HPDE6-E6E7 (cell line): ENCODE measurements around the gene CADPS2.

Experiments used
- DNase-seq: peaks from one replicate; pipeline ENCODE4 v3.0.0; 2011; ENCODE audit warnings: missing footprints; ENCODE audit errors: extremely low spot score

Gene CADPS2

DNA sequence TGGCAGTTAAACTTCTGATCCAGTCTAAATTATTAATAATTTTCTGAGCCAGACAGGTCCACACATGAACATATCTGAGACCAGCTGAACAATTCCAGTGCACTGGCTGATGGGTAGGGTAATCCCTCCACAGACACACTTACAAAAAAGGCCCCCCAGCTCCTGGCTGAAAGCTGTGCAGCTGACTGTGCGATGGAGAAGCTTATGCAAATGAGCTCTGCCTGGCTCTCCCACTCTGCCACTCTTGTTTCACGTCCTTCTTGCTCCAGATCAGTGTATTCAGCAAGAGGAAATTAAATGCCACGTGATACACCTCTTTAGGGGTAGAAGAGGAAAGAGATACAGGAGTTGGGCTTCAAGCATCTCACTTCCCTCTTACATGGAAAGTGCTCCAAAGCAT, 505.3 kb downstream of the CADPS2 start:
- no peak for DNase-seq

GRCh38 chr7:122379491-122379890, 506.8 kb downstream of the CADPS2 start:
- DNase-seq = no peak

DNA sequence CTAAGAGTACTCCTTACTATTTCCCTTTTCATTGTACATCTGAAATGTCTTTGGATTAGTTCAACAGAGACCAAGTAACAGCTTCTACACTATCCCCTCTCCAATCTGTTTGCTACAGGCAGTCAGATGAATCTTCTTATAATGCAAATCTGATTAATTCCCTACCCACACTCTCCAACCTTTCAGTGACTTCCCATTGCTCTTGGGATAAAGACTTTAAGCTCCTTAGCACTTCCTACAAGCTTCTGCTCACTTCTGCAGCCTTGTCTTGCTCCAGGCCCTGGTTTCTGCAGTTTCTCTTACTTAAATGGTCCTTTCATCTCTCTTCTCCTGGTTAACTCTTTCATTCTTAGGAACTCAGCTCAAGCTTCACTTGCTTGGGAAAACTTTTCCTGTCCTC, 516.5 kb downstream of the CADPS2 start:
- no peak for DNase-seq

DNA sequence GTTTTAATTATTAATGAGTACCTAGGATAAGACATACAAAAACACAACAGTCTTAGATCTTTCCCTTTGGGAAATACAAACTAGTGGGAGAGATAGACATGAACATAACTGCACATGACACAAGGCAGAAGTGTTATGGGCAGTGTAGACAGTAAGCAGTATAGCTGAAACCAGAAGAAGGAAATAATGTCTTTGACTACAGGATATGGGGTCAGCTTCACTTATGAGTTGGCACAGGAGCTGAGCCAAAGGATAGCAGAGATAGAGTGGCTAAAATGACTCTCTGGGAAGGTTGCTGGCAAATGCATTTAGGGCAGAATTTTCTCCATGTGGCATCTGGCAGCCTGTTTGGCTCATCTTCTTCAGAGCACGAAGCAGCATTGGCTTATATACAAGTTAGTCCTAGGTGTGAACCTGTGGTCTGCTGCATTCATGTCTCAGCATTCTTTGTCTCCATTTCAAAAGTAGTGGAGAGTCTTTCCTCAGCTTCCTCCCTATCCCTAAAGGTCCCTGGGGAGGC, 521.4 kb downstream of the CADPS2 start:
- DNase-seq = no peak

DNA sequence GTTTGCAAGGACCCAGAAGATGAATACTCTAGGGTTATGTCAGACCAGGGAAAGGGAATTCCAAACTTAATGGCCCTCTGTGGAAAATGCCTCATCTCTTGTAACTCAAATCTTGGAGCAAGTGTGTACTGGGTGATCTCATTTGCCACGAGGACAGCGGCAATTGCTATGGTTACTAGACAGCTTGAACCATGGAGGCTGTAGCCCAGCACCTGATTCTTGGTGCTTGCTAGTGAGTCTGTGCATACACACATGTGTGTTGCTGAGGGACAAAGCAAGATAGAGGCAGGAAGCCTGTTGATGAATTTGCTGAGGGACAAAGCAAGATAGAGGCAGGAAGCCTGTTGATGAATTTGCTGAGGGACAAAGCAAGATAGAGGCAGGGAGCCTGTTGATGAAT, 523.1 kb downstream of the CADPS2 start:
- no peak for DNase-seq

DNA sequence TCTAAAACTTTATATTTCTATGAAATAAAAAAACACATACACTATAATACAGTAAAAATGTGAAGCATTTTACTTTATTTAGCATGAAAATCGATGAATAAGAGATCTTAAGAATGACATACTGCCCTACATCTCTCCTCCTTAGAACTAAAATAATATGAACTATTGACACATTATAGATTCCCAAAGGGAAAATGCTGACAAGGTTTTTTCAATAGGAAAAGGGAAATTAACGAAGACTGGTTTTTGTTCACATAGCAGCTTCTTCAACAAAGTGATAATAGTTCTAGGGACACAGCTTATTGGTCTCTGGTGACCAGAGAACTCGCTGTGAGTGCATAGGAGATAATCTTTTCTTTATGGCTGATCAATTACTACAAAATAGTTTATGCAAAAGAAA, 523.8 kb downstream of the CADPS2 start:
- no peak for DNase-seq

GRCh38 chr7:122354656-122355055, 531.6 kb downstream of the CADPS2 start:
- no peak for DNase-seq

DNA sequence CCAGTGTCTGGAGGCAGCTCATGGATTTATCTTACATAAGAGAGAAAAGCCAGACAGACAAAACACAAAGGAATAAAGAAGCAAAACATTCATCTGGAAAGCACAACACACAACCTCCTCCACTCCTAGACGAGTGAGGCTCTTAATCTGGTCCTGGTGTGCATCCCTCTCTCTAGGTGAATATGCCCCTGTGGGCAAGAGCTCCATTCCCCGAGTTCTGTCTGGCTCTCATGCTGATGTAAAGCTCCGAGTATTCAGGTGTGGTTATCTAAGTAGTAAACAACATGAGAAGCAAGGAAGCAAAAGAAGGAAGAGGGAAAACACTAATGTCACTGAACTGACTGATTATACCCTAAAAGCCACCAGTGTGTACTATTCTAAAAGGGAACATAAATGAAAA, 533.8 kb downstream of the CADPS2 start:
- no peak for DNase-seq

GRCh38 chr7:122350701-122351100, 535.6 kb downstream of the CADPS2 start:
- DNase-seq = no peak

DNA sequence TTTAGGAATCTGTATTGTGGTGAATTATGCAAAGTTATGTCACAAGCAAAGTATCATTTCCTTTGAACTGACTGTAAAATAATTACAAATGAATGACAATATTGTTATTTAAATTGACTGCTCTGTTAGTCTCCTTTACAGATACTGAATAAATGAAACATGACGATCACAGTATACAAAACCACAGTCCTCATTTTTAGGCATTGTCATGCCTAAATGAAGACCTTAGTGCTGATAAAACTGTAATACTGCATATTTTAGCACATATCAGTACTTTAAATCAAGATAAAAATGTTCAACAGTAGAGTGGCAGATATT, 542.0 kb downstream of the CADPS2 start:
- no peak for DNase-seq

DNA sequence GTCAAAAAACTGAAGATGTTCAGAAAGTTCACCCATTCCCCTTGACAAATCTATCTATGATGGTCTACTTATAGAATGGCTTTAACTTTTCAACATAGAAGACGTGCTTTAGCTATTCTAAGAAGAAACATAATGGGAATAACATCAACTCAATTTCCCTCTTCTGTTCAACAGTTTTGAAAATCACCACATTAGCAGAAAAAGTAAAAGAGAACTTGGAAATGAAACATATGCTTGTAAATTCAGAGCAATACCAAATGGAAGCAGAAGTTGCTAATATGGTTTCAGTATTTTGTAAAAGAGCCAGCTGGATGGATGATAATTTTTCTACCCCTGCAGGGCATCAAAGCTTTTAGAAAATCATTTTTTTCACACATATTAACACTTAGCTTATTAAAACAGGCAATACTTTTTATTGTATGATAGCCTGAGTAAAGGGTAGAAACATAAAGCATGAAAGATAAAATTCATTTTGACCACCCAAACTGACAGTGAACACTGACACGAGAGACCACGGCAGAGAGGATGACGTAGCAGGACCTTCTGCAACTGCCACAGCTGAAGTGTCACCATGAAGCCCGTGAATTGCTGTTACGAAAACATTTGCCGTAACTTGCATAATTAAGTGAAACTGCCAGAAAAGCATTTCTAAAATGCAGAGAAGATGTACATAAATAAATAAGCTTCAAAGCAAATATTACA, 542.5 kb downstream of the CADPS2 start:
- no peak for DNase-seq

DNA sequence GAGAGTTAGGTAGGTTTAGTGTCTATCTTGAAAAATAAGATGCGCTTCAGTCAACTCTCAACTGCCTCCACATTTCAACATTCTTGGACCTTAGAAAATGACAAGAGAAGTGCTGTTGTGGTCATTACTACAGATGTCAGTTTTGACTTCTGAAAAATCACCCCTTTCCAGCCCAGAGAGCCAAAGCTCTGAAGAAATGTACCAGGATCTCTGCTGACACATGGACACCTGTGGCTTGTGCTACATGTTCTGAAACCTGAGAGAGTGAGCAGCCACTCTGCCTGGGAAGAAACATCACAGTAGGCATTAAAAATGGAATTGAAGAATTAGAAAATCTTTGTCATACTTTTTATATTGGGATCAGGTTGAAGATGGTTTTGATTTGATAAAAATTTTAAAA, 545.8 kb downstream of the CADPS2 start:
- no peak for DNase-seq

DNA sequence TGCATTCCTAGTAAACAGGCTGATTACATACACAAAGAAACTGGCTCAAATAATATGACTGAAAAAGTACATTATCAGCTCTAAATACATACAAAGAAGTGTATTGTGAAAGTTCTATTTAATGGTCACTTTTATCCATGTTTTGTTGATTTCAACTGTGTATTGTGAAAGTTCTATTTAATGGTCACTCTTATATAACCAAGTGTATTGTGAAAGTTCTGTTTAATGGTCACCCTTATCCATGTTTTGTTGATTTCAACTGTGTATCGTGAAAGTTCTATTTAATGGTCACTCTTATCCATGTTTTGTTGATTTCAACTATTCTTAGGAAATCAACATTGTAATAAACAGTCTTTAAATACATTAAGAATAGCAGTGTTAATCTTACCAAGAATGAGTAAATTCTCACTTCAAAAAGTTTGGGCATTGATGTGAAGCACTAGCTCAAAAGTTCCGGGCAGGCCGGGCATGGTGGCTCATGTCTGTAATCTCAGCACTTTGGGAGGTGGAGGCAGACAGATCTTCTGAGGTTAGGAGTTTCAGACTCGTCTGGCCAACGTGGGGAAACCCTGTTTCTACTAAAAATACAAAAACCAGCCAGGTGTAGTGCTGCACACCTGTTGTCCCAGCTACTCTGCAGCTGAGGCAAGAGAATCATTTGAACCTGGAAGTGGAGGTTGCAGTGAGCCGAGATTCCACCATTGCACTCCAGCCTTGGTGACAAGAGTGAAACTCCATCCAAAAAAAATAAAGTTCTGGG, 546.9 kb downstream of the CADPS2 start:
- DNase-seq = no peak

GRCh38 chr7:122337011-122337410, 549.2 kb downstream of the CADPS2 start:
- DNase-seq = no peak

GRCh38 chr7:122329145-122329802, 557.0 kb downstream of the CADPS2 start:
- no peak for DNase-seq

DNA sequence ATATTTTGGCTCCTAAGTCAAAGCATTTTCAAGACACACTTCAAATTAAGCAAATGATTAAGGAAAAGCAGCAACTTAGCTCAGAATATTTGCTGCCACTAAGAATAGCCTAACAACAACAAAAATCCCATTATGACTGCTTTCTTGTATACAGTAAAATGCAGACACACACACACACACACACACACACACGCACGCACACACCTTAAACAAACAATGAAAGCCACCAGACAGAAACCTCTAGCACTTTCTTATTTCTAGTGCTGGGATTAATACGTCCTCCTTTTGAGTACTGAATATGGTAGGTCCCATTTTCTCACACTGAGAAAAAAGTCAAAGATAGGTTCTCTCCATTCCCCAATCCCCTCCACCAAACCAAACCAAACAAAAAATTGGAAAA, 558.3 kb downstream of the CADPS2 start:
- DNase-seq = no peak

DNA sequence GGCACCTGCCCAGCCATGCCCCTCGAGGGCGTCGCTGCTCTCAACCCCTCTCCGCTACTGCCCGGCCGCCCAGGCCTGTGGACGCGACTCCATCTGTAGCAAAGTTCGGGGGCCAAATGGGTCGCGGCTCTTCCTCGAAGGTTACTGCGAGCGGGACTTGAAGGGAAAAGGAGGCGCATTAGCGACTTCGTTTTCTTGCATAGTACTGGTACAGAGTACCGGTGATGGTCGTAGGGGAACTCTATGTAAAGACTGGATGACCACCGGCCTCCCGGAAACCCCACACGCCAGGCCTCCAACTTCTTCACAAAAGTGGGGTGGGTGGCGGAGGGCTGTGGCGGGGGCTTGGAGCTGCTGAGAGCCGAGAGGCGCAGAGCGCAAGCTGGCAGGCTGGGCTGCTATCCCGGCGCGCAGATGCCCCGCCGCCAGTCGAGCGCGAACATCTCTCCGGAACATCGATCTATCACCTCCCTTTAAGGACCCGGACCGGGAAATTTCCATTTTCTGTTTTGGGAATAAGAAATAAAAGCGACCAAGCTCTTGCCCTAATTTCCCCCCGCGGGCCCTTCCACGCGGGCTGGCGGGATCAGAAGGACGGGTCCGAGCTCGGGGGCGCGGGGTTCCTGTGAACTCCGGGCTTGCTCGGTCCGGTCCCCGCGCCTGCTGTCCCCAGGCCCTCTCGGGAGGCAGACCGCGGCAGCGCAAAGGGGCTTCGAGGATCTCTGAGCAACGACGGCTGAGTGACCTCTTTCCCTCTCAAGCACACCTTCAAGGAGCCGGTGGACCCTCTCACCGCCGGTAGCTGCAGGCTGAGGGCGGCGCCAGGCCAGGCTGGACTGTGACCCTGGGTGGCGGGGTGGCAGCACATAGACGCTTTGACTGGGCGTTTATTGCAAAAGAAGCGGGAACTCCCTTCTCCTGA, 569.5 kb downstream of the CADPS2 start:
- DNase-seq = no peak

DNA sequence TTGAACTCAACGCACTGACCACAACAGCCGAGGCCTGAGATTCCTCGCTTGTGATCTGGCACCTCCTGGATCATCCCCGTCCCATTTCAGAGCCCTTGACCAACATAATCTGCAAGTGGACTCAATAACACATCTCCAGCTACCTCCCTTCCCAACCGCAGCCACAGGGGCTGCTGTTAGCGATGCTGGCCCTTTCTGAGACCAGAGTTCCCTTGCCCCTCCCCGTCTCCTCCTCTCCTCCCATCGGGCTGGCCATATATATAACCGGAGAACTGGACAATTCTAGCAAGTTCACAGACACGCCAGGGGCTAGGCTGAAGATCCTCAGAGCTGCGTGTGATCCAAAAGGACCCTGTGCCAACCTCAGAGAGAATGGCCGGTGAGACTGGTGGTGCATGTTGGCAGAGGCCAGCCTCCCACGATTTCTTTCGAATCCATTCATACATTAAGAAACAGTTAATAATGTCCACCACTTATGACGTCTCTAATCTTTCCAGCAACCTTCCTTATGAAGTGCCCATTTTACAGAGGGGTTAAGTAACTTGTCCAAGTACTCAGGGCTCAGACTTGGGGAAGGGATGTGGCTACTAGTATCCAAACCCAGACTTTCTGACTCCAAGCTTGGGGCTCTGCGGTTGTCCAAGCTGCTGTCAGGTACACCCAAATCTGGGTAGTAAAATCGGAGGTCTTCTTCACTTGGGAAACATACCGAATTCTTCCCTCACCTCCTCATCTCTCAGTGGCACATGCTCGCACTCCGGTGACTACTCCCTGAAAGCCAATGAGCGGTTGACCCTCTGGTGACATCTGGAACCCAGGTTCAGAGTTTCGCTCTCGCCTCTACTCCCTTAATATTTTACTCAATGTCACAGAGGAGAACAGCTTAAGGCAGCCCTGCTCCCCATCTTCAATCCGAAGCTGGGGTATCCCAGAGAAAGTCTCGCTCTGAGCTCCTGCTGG, 570.5 kb downstream of the CADPS2 start:
- no peak for DNase-seq

GRCh38 chr7:122314284-122314683, 572.0 kb downstream of the CADPS2 start:
- DNase-seq = no peak

DNA sequence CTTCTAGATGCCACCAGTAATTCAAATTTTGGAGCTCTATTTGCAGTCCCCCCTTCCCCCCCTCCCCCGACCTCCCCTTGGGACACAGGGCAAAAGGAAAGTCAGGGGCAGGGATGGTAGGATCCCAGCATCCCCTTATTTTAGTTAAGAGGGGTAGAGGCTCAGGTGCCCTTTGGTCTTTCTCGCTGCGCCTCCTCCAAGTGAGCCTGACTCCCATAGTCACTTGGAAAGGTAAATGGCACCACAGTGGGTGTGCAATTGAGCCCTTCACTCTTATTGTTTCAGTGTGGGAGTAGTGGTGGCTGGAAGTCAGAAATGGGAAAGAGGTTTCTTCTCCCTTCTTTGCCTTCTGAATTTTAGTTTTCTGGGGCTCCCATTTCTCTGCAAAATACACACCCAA, 573.5 kb downstream of the CADPS2 start:
- no peak for DNase-seq
